Measurements from ENCODE around the gene NUBP2. TPM values are rescaled to one million over a fixed set of nuclear protein-coding genes. Genes with fewer than 3 reads are reported as not detected.

Gene NUBP2
- total RNA-seq, 1 donor = 56.1 TPM

GRCh38 chr16:1775006-1775845 is 7.5 kb upstream of the NUBP2 start:
- H3K79me2 ChIP-seq (ENCODE audit: insufficient read depth, low read length) = peaks cover 43% of the 10 kb centered on the region
- peak; percentile 84 for DNase-seq (ENCODE audit: insufficient read length, low spot score, missing footprints)
- no peak overlapping the region for H3K4me3 ChIP-seq (ENCODE audit: insufficient read depth, low read length)
- H3K27me3 ChIP-seq (ENCODE audit: insufficient read depth, low read length) = no peaks in the 10 kb centered on the region
- peaks cover 23% of the 10 kb centered on the region for H3K36me3 ChIP-seq (ENCODE audit: insufficient read depth, low read length)
- H3K4me2 ChIP-seq (ENCODE audit: insufficient read depth, low read length) = peak overlapping the region; percentile 97
- no peak overlapping the region for H2AFZ ChIP-seq (ENCODE audit: low read length)
- peaks cover 24% of the 10 kb centered on the region for H3K4me1 ChIP-seq (ENCODE audit: insufficient read depth, low read length)
- no peaks in the 10 kb centered on the region for H3K9me3 ChIP-seq (ENCODE audit: low read depth, low read length)
- H4K20me1 ChIP-seq (ENCODE audit: insufficient read depth, low read length) = peaks cover 37% of the 10 kb centered on the region
- TF ChIP-seq, protein P1, sequence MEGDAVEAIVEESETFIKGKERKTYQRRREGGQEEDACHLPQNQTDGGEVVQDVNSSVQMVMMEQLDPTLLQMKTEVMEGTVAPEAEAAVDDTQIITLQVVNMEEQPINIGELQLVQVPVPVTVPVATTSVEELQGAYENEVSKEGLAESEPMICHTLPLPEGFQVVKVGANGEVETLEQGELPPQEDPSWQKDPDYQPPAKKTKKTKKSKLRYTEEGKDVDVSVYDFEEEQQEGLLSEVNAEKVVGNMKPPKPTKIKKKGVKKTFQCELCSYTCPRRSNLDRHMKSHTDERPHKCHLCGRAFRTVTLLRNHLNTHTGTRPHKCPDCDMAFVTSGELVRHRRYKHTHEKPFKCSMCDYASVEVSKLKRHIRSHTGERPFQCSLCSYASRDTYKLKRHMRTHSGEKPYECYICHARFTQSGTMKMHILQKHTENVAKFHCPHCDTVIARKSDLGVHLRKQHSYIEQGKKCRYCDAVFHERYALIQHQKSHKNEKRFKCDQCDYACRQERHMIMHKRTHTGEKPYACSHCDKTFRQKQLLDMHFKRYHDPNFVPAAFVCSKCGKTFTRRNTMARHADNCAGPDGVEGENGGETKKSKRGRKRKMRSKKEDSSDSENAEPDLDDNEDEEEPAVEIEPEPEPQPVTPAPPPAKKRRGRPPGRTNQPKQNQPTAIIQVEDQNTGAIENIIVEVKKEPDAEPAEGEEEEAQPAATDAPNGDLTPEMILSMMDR (IDR thresholded peaks at IDR 0.05; ENCODE audit: extremely low read depth, low read depth, low read length) = no peak
- no peak overlapping the region for H3K27ac ChIP-seq (ENCODE audit: low read depth, low read length)

- Histone ChIP-seq H4K20me1 (ENCODE audit: insufficient read depth, low read length) (peaks cover 35% of the 10 kb centered on the region), H3K27ac (ENCODE audit: low read depth, low read length) (no peak overlapping the region), H3K4me2 (ENCODE audit: insufficient read depth, low read length) (no peak overlapping the region), H3K36me3 (ENCODE audit: insufficient read depth, low read length) (peaks cover 29% of the 10 kb centered on the region), H3K4me3 (ENCODE audit: insufficient read depth, low read length) (no peak overlapping the region), H3K79me2 (ENCODE audit: insufficient read depth, low read length) (peaks cover 46% of the 10 kb centered on the region), H2AFZ (ENCODE audit: low read length) (no peak overlapping the region), H3K27me3 (ENCODE audit: insufficient read depth, low read length) (no peaks in the 10 kb centered on the region), H3K9me3 (ENCODE audit: low read depth, low read length) (no peaks in the 10 kb centered on the region), H3K4me1 (ENCODE audit: insufficient read depth, low read length) (peaks cover 23% of the 10 kb centered on the region)
- TF ChIP-seq, protein P1 (IDR thresholded peaks at IDR 0.05; ENCODE audit: extremely low read depth, low read depth, low read length) = no peak
- DNase-seq (ENCODE audit: insufficient read length, low spot score, missing footprints) = peak; percentile 85
Measured at GRCh38 chr16:1775846-1776671, 6.7 kb upstream of the NUBP2 start.

- Histone ChIP-seq H3K4me3 (ENCODE audit: insufficient read depth, low read length) (no peak overlapping the region), H2AFZ (ENCODE audit: low read length) (no peak overlapping the region), H3K9me3 (ENCODE audit: low read depth, low read length) (no peaks in the 10 kb centered on the region), H3K27ac (ENCODE audit: low read depth, low read length) (no peak overlapping the region), H3K4me2 (ENCODE audit: insufficient read depth, low read length) (no peak overlapping the region), H3K4me1 (ENCODE audit: insufficient read depth, low read length) (peaks cover 29% of the 10 kb centered on the region), H3K79me2 (ENCODE audit: insufficient read depth, low read length) (peaks cover 49% of the 10 kb centered on the region), H4K20me1 (ENCODE audit: insufficient read depth, low read length) (peaks cover 40% of the 10 kb centered on the region), H3K27me3 (ENCODE audit: insufficient read depth, low read length) (no peaks in the 10 kb centered on the region), H3K36me3 (ENCODE audit: insufficient read depth, low read length) (peaks cover 29% of the 10 kb centered on the region)
- DNase-seq (ENCODE audit: insufficient read length, low spot score, missing footprints) = peak; percentile 77
- TF ChIP-seq, protein P1 (IDR thresholded peaks at IDR 0.05; ENCODE audit: extremely low read depth, low read depth, low read length) = no peak
Measured at GRCh38 chr16:1776672-1776955, 6.1 kb upstream of the NUBP2 start.

DNA sequence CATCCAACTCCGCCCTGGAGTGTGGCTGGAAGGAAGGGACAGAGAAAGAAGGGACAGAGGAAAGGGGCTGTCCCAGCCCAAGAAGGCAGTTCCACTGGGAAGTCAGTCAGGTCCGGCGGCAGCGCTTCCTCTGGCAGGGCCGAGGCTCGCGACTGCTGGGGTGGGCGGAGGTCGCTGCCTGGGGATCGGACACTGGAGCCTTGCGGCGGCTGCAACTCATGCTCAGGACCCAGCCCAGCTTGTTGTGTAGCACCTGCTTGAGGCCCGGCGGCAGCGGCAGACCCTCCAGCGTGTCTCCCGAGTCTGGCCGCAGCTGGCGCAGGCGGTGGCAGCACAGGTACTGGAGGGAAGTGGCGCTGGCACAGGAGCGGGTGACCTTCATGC is 5.8 kb upstream of the NUBP2 start:
- Histone ChIP-seq H4K20me1 (ENCODE audit: insufficient read depth, low read length) (peaks cover 39% of the 10 kb centered on the region), H3K4me3 (ENCODE audit: insufficient read depth, low read length) (no peak overlapping the region), H3K27me3 (ENCODE audit: insufficient read depth, low read length) (no peaks in the 10 kb centered on the region), H3K79me2 (ENCODE audit: insufficient read depth, low read length) (peaks cover 46% of the 10 kb centered on the region), H2AFZ (ENCODE audit: low read length) (no peak overlapping the region), H3K36me3 (ENCODE audit: insufficient read depth, low read length) (peaks cover 29% of the 10 kb centered on the region), H3K4me2 (ENCODE audit: insufficient read depth, low read length) (no peak overlapping the region), H3K9me3 (ENCODE audit: low read depth, low read length) (no peaks in the 10 kb centered on the region), H3K4me1 (ENCODE audit: insufficient read depth, low read length) (peaks cover 27% of the 10 kb centered on the region), H3K27ac (ENCODE audit: low read depth, low read length) (no peak overlapping the region)
- TF ChIP-seq, protein P1 (IDR thresholded peaks at IDR 0.05; ENCODE audit: extremely low read depth, low read depth, low read length) = no peak
- peak; percentile 77 for DNase-seq (ENCODE audit: insufficient read length, low spot score, missing footprints)

Measured in osteoblast (primary cell).